Endothelial cell of umbilical vein (primary cell): ENCODE measurements around the gene FAM149B1. TPM values are rescaled to one million over a fixed set of nuclear protein-coding genes. Genes with fewer than 3 reads are reported as not detected.

Experiments
- BruUV-seq: library from RNA; stranded (reverse); fragments of 400-500 nt; replicated peaks from 2 replicates; lab custom pipeline; 2021; lab: Mats Ljungman, UMichigan
- CTCF ChIA-PET: fragments of 300-600, 350-600 bp; sonication (Branson Sonifier 250); formaldehyde crosslinking; loops from one replicate; lab custom pipeline; 2021; ENCODE audit warnings: antibody characterized with exemption, inconsistent platforms; lab: Charles Lee
- POLR2A ChIA-PET: fragments of 300-600, 350-600 bp; sonication (Branson Sonifier 250); formaldehyde crosslinking; loops from one replicate; lab custom pipeline; 2021; ENCODE audit warnings: antibody characterized with exemption, inconsistent platforms; lab: Charles Lee
- DNase-seq: peaks from one replicate; pipeline ENCODE4 v3.0.0-alpha.2; 2011; ENCODE audit warnings: low read depth, low spot score
- FAIRE-seq: peaks from 2 replicates; lab custom pipeline; 2011; peaks lifted over from hg19 to GRCh38; lab: Jason Lieb, UNC
- H2AFZ ChIP-seq: 2 replicates; pipeline ENCODE4 v1.6.0; 2012; ENCODE audit warnings: low read depth, low read length, control low read depth, inconsistent platforms
- H3K27ac ChIP-seq: 2 replicates; pipeline ENCODE4 v1.5.1; 2011; ENCODE audit warnings: low read depth, mild to moderate bottlenecking, control low read depth, low read length, moderate library complexity; ENCODE audit not compliant: insufficient read depth
- H3K27me3 ChIP-seq, 2 experiments: 2 replicates each; pipeline versions ENCODE4 v1.6.0 to v1.6.1; 2011; ENCODE audit warnings: low read length in 2 of 2, mixed read lengths in 1 of 2; ENCODE audit not compliant: control insufficient read depth in 2 of 2, insufficient read depth in 2 of 2
- H3K36me3 ChIP-seq, 2 experiments: 2 replicates in 1 of 2; 3 replicates in 1 of 2; pipeline ENCODE4 v1.5.1; 2011; ENCODE audit warnings: low read length in 2 of 2, mild to moderate bottlenecking in 1 of 2, moderate library complexity in 1 of 2; ENCODE audit not compliant: control insufficient read depth in 2 of 2, insufficient read depth in 2 of 2; ENCODE audit errors: extremely low read depth in 1 of 2
- H3K4me1 ChIP-seq: 3 replicates; pipeline ENCODE4 v1.5.1; 2011; ENCODE audit warnings: mild to moderate bottlenecking, low read length; ENCODE audit not compliant: control insufficient read depth, insufficient read depth; ENCODE audit errors: extremely low read depth
- H3K4me2 ChIP-seq: 2 replicates; pipeline ENCODE4 v1.6.1; 2011; ENCODE audit warnings: low read length, control low read depth, mixed read lengths; ENCODE audit not compliant: insufficient read depth
- H3K4me3 ChIP-seq, 3 experiments: fragments of 200-600 bp in 1 of 3; sonication (generic), shearing (Covaris generic) in 1 of 3; replicated peaks in 1 of 3; 2 replicates each; pipeline ENCODE4 v1.5.1; 2011 to 2016; ENCODE audit warnings: control low read depth in 3 of 3, low read length in 3 of 3, mild to moderate bottlenecking in 2 of 3, inconsistent platforms in 1 of 3, low read depth in 1 of 3, moderate library complexity in 1 of 3; ENCODE audit not compliant: insufficient read depth in 1 of 3
- H3K79me2 ChIP-seq: 2 replicates; pipeline ENCODE4 v1.6.0; 2012; ENCODE audit warnings: low read length, inconsistent platforms; ENCODE audit not compliant: control insufficient read depth, insufficient read depth
- H3K9ac ChIP-seq: replicated peaks from 2 replicates; pipeline ENCODE3; 2011; ENCODE audit warnings: low read length, control low read depth; ENCODE audit not compliant: insufficient read depth; ENCODE audit errors: extremely low read depth
- H3K9me1 ChIP-seq: replicated peaks from 3 replicates; pipeline ENCODE4 v1.6.0; 2011; ENCODE audit warnings: mild to moderate bottlenecking, low read length; ENCODE audit not compliant: control insufficient read depth, insufficient read depth; ENCODE audit errors: extremely low read depth
- H3K9me3 ChIP-seq: replicated peaks from 2 replicates; pipeline ENCODE4 v1.5.1; 2012; ENCODE audit warnings: low read length, inconsistent platforms; ENCODE audit not compliant: control insufficient read depth, insufficient read depth
- H4K20me1 ChIP-seq: replicated peaks from 2 replicates; pipeline ENCODE3; 2011; ENCODE audit warnings: mild to moderate bottlenecking, low read length; ENCODE audit not compliant: control insufficient read depth, insufficient read depth; ENCODE audit errors: extremely low read depth
- CTCF ChIP-seq, 2 donors: IDR thresholded peaks; 1 replicate in 1 of 2; 2 replicates in 1 of 2; pipeline ENCODE4 v1.5.1; 2011; ENCODE audit warnings: low read length in 2 of 2, mild to moderate bottlenecking in 2 of 2, moderate library complexity in 2 of 2, control low read depth in 1 of 2, inconsistent platforms in 1 of 2, low read depth in 1 of 2; ENCODE audit not compliant: insufficient read depth in 1 of 2; ENCODE audit errors: extremely low read depth in 1 of 2
- EZH2 ChIP-seq: IDR thresholded peaks from 2 replicates; pipeline ENCODE4 v1.6.1; 2012; ENCODE audit warnings: borderline replicate concordance, low read depth, mild to moderate bottlenecking, moderate library complexity, low read length, inconsistent platforms; ENCODE audit not compliant: severe bottlenecking
- FOS ChIP-seq: IDR thresholded peaks from 2 replicates; pipeline ENCODE4 v1.6.1; 2011; ENCODE audit warnings: mild to moderate bottlenecking, low read length, moderate library complexity, borderline replicate concordance; ENCODE audit not compliant: insufficient read depth
- GATA2 ChIP-seq: IDR thresholded peaks from 2 replicates; pipeline ENCODE4 v1.7.0; 2011; ENCODE audit warnings: low read depth, mild to moderate bottlenecking, moderate library complexity, mixed read lengths, low read length; ENCODE audit not compliant: insufficient read length, insufficient read depth
- JUN ChIP-seq: IDR thresholded peaks from 2 replicates; pipeline ENCODE4 v1.6.1; 2011; ENCODE audit warnings: borderline replicate concordance, low read depth; ENCODE audit not compliant: insufficient read length, insufficient read depth
- MAX ChIP-seq: IDR thresholded peaks from 2 replicates; pipeline ENCODE4 v1.6.1; 2011; ENCODE audit not compliant: insufficient read depth, insufficient read length
- MYC ChIP-seq: IDR thresholded peaks from one replicate; pipeline ENCODE4 v1.6.1; 2011; ENCODE audit warnings: mild to moderate bottlenecking, low read depth, low read length
- POLR2A ChIP-seq: IDR thresholded peaks from 2 replicates; pipeline ENCODE4 v1.6.1; 2012; ENCODE audit warnings: low read depth, mild to moderate bottlenecking, control low read depth, low read length
- POLR2AphosphoS5 ChIP-seq: IDR thresholded peaks from 2 replicates; pipeline ENCODE4 v1.6.1; 2012; ENCODE audit warnings: low read depth, mild to moderate bottlenecking, control low read depth, low read length, moderate library complexity; ENCODE audit not compliant: insufficient read depth
- dilution Hi-C: fragments of 300-500 bp; cut with MboI; formaldehyde crosslinking; loops from one replicate; pipeline ENCODE4 v1.15.0; 2019; ENCODE audit warnings: low sequenced_read_pairs; ENCODE audit not compliant: extremely low pct_ligation_motif_present
- intact Hi-C: fragments of 100-400 bp; cut with micrococcal nuclease; formaldehyde crosslinking; loops from one replicate; pipeline ENCODE4 v1.10.0; 2022
- polyA plus RNA-seq, 4 experiments: library from polyadenylated mRNA; depleted of rRNA in 3 of 4; stranded (reverse) in 3 of 4; unstranded in 1 of 4; fragments of >200 nt; gene quantifications; 2 replicates each; pipeline versions ENCODE4 v1.2.1 to v1.2.3, GENCODE V29; 2011 to 2012; ENCODE audit warnings: missing spikeins in 1 of 4
- total RNA-seq: library from RNA; stranded (reverse); gene quantifications from 2 replicates; pipeline ENCODE4 v1.2.3, GENCODE V29; 2021

The FAM149B1 gene
- total and polyA plus RNA-seq, 2 donors (not counting 3 experiments of a cell fraction or from before 2014, with no cell fraction given): 19.5 to 26.7 TPM

DNA sequence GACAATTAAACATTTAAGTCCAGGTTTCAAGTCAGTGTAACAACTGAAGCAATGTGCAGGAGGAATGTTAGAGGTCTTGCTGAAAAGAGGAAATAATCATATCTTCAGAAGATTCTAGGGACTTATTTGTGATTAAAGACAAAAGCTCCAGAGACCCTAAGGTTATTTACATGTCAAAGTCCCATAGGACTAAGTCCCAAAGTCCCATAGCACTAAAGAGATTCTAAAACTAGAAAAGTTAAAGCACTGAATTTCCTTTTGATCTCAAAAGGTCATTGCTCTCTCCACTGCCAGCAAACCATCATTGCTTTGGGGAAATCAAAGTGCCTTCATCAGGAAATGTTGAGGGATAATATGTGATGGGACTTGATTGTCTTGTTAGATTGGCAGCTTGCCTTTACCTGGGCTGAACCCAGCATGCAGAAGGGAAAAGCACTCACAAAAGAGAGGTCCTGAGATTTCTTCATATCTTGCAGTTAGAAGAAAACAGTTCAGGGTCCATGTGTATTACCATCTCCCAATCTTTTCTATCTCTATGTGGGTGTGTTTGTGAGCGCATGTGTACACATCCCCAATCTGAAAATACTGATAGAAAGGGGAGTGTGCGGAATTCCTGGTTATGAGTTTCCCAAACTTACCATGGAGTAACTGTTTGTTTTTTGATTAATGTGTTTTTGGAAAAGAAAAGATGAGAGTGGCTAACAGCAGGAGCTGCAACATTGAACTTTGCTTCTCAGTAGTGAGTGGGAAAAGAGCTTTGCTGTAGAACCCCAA is 35.8 kb upstream of the FAM149B1 start:
- no TSS peak for BruUV-seq
- H3K36me3 ChIP-seq: peaks cover 15 to 29% of the 10 kb centered on the region in 2 experiments
- CTCF ChIA-PET: interaction anchor here (1.2 to 1.6 kb wide), 3 partner anchors 8 to 36 kb away, joined by 3 to 5 read pairs (median 3); partner anchors contain the start of gene P4HA1

More for the DNA sequence above, 35.8 kb upstream of the FAM149B1 start:
- TF ChIP-seq FOS: no peak
- no peak for TF ChIP-seq POLR2A
- TF ChIP-seq EZH2: no peak
- TF ChIP-seq JUN: no peak
- TF ChIP-seq MYC: no peak
- TF ChIP-seq CTCF (IDR thresholded peaks at IDR 0.05; ENCODE audit: extremely low read depth in 1 of 2, insufficient read depth in 1 of 2, low read depth in 1 of 2, low read length in 2 of 2): no peak
- no peak for TF ChIP-seq POLR2AphosphoS5
- TF ChIP-seq GATA2: no peak
- TF ChIP-seq MAX: no peak
- Histone ChIP-seq H3K9me3 (no peaks in the 10 kb centered on the region), H4K20me1 (no peaks in the 10 kb centered on the region), H3K4me2 (no peak overlapping the region), H3K79me2 (no peaks in the 10 kb centered on the region), H3K9me1 (no peaks in the 10 kb centered on the region), H2AFZ (no peak overlapping the region), H3K27ac (no peak overlapping the region), H3K9ac (no peak overlapping the region), H3K4me3 (no peak overlapping the region), H3K27me3 (no peaks in the 10 kb centered on the region), H3K4me1 (no peaks in the 10 kb centered on the region)
- dilution Hi-C loops: no loop called here
- POLR2A ChIA-PET: no interaction called here
- intact Hi-C loops: no loop called here
- FAIRE-seq (no peak), DNase-seq (no peak)
